Measurements from ENCODE around the gene PPP1R37. TPM values are rescaled to one million over a fixed set of nuclear protein-coding genes. Genes with fewer than 3 reads are reported as not detected.

PPP1R37 gene
- total and polyA plus RNA-seq, 2 of the 8 experiments (the other 6 are each of a cell fraction or from before 2014, with no cell fraction given): 14.6 to 25.7 TPM

DNA sequence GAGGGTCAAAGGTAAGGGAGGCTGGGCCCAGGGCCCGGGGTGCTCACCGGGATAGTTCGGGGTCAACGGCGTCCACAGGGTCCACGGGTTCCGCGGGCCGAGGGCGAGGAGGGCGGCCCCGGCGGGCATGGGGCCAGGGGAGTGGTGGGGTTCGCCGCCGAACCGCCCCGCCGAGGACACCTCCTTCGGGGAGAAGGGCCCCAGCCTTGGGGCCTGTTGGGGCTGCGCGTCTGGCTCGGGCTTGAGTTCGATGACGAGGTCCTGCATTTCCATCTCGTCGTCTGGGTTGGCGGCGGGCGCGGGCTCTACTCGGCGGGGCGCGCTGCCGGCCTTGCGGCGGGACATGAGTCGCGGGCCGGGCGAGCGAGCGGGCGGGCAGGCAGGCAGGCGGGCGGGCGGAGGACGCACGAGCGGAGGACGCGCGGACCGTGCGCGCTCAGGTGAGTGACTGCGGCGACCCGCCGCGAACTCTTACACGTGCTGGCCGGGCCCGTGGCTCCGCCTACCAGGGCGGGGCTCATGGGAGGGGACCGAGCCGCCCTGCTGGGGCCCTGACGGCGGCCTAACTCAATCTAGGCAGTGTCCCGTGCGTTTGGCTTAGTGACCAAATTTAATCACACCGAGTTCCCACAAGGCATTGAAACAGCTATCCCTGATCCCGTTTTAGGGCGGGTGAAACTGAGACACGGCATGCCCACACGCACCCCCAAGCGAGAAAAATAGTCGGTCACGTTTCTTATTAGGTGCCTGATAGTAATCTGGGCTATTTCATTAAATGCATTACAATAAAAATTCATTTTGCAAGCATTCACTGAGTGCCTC is 16.7 kb upstream of the PPP1R37 start, which contains the start of gene ZNF296:
Gene ZNF296, minus strand, starts transcription at position 450 of the 822 bp plus-strand sequence. Its CDS starts 105 bp downstream, at position 345.
- H4K5ac ChIP-seq (ENCODE audit: insufficient read length, low read depth, low read length): peak within 1 kb of the TSS; percentile 52
- 6% methylated on average over 35 of the region's 81 CpGs; no CpG with 5 or more reads in 1 of the 2 experiments for WGBS, 2 experiments (ENCODE audit: extremely low coverage in 1 of 2, insufficient coverage in 1 of 2, insufficient read length in 1 of 2, insufficient replicate concordance in 2 of 2, low coverage in 1 of 2, low lambda C conversion rate in 2 of 2, missing lambda C conversion rate in 1 of 2)
- peak within 1 kb of the TSS; percentile 93 to 99 for H3K4me2 ChIP-seq (ENCODE audit: insufficient read depth in 1 of 2, low read depth in 2 of 2, low read length in 2 of 2)
- peak within 1 kb of the TSS in 3 of 4 experiments; percentile 48 to 77 (median 59); a peak in 6 of 7 replicates for H3K9ac ChIP-seq (replicated peaks in 1 of 4; ENCODE audit: extremely low read depth in 1 of 4, low read depth in 3 of 4, low read length in 3 of 4)
- peak within 1 kb of the TSS; percentile 66 to 88 (median 71) for H3K4me3 ChIP-seq (ENCODE audit: extremely low read depth in 1 of 4, insufficient read depth in 2 of 4, low read depth in 3 of 4, low read length in 4 of 4)
- H2BK15ac ChIP-seq (ENCODE audit: low read length): no peak within 1 kb of the TSS; the same call in 1 of the 2 replicates
- no peaks in the 10 kb centered on the region for H3K9me3 ChIP-seq (ENCODE audit: insufficient read depth in 2 of 2, low read depth in 1 of 2, low read length in 1 of 2)
- peak within 1 kb of the TSS; percentile 80 for H2BK5ac ChIP-seq (ENCODE audit: low read depth, low read length)
- DNase-seq (ENCODE audit: low read depth in 1 of 2, low spot score in 2 of 2) (peak in 1 of 2 experiments; percentile 91), FAIRE-seq (no peak)
- H3K79me2 ChIP-seq (ENCODE audit: control insufficient read depth in 1 of 2, insufficient read depth in 2 of 2, low read length in 2 of 2): peaks cover 0 to 20% of the 10 kb centered on the region in 2 experiments; a peak in 2 of 4 replicates
- ChIA-PET POLR2A (ENCODE audit: partially characterized antibody) (interaction anchor here (0.6 to 8.5 kb wide), 16 partner anchors 10 to 184 kb away, joined by 3 to 230 read pairs (median 4); partner anchors contain the start of genes APOE, CLPTM1, PPP1R37 and TOMM40), CTCF (ENCODE audit: partially characterized antibody) (interaction anchor here (0.6 to 2.3 kb wide), 5 partner anchors 14 to 55 kb away, joined by 3 to 12 read pairs (median 6); no protein-coding TSS in a partner anchor)
- peaks cover 13 to 34% (median 20%) of the 10 kb centered on the region in 4 experiments for H3K4me1 ChIP-seq (replicated peaks in 1 of 4; ENCODE audit: control insufficient read depth in 3 of 4, insufficient read depth in 4 of 4, low read length in 3 of 4)
- H4K8ac ChIP-seq (ENCODE audit: extremely low read depth, insufficient read depth, low read length): no peak within 1 kb of the TSS; the same call in 1 of the 2 replicates
- peak within 1 kb of the TSS; percentile 29; the same call in 1 of the 2 replicates for H2BK20ac ChIP-seq (ENCODE audit: low read length)
- peaks cover 0 to 19% (median 8%) of the 10 kb centered on the region in 4 experiments; a peak in 5 of 8 replicates for H3K36me3 ChIP-seq (ENCODE audit: control insufficient read depth in 2 of 4, insufficient read depth in 4 of 4, low read length in 3 of 4)
- 0 out of 2 replicates have a peak within 1 kb of the TSS, but pooled peaks have one; percentile 77 for H2AK5ac ChIP-seq (ENCODE audit: low read depth, low read length)
- H3K4ac ChIP-seq (replicated peaks; ENCODE audit: insufficient read length, low read depth, low read length): no peak within 1 kb of the TSS
- H3K23me2 ChIP-seq (ENCODE audit: low read depth, low read length): peaks cover 17% of the 10 kb centered on the region
- H3K14ac ChIP-seq (ENCODE audit: insufficient read length): no peak within 1 kb of the TSS
- no peaks in the 10 kb centered on the region for H3K27me3 ChIP-seq (replicated peaks in 1 of 4; ENCODE audit: control insufficient read depth in 3 of 4, extremely low read depth in 1 of 4, insufficient read depth in 3 of 4, low read length in 3 of 4)
- H2BK12ac ChIP-seq (ENCODE audit: low read depth, low read length): peak within 1 kb of the TSS; percentile 52
- H3K27ac ChIP-seq (ENCODE audit: low read depth, low read length): peak within 1 kb of the TSS; percentile 51; the same call in 1 of the 2 replicates
- H2BK120ac ChIP-seq (replicated peaks; ENCODE audit: low read depth, low read length): peak within 1 kb of the TSS; percentile 73
- H4K91ac ChIP-seq (replicated peaks; ENCODE audit: insufficient read length, low read length): peak within 1 kb of the TSS; percentile 62
- H2AFZ ChIP-seq (ENCODE audit: low read length): no peak within 1 kb of the TSS
- H3K23ac ChIP-seq (ENCODE audit: insufficient read length): no peak within 1 kb of the TSS
- H3K79me1 ChIP-seq (ENCODE audit: low read depth, low read length): no peaks in the 10 kb centered on the region
- no peak within 1 kb of the TSS for H3K56ac ChIP-seq (replicated peaks; ENCODE audit: insufficient read length, low read depth, low read length)
- peaks cover 2% of the 10 kb centered on the region in 2 experiments for H4K20me1 ChIP-seq (replicated peaks in 1 of 2; ENCODE audit: control insufficient read depth in 1 of 2, insufficient read depth in 2 of 2, low read length in 2 of 2)
- H3K18ac ChIP-seq (ENCODE audit: extremely low read depth, low read length): peak within 1 kb of the TSS; percentile 96; the same call in 1 of the 2 replicates
- no peak for TF ChIP-seq HDAC2 (IDR thresholded peaks at IDR 0.05; ENCODE audit: borderline replicate concordance in 1 of 2, low read depth in 2 of 2, low read length in 2 of 2)
- TF ChIP-seq RFX5 (IDR thresholded peaks at IDR 0.05; ENCODE audit: borderline replicate concordance, low read depth, low read length): no peak
- no peak for TF ChIP-seq TEAD4 (IDR thresholded peaks at IDR 0.05; ENCODE audit: low read depth, low read length)
